Spleen (tissue), 11 donors: Measurements from ENCODE around the gene GLUL. TPM values are rescaled to one million over a fixed set of nuclear protein-coding genes. Genes with fewer than 3 reads are reported as not detected.

Source experiments
- DNase-seq: peaks from one replicate; pipeline ENCODE4 v3.0.0-alpha.2; 2020
- H3K27ac ChIP-seq, 8 donors: fragments of 200-600 bp; sonication (generic) in 7 of 8; 1 replicate in 4 of 8; 2 replicates in 4 of 8; pipeline versions ENCODE4 v1.5.0 to v1.8.0; 2016 to 2021; ENCODE audit warnings: inconsistent platforms in 4 of 8, mild to moderate bottlenecking in 4 of 8, moderate library complexity in 1 of 8
- H3K27me3 ChIP-seq, 7 donors: fragments of 200-600 bp; sonication (generic) in 6 of 7; replicated peaks in 1 of 7; 1 replicate in 4 of 7; 2 replicates in 3 of 7; pipeline versions ENCODE4 v1.5.0 to v1.8.0; 2016 to 2021; ENCODE audit warnings: inconsistent platforms in 3 of 7, mild to moderate bottlenecking in 1 of 7
- H3K36me3 ChIP-seq, 6 donors: fragments of 200-600 bp; sonication (generic) in 5 of 6; 1 replicate in 4 of 6; 2 replicates in 2 of 6; pipeline versions ENCODE4 v1.5.0 to v1.8.0; 2016 to 2021; ENCODE audit warnings: inconsistent platforms in 2 of 6
- H3K4me1 ChIP-seq, 6 donors: fragments of 200-600 bp; sonication (generic) in 5 of 6; 1 replicate in 3 of 6; 2 replicates in 3 of 6; pipeline versions ENCODE4 v1.5.0 to v1.8.0; 2016 to 2021; ENCODE audit warnings: inconsistent platforms in 3 of 6
- H3K4me3 ChIP-seq, 8 donors: fragments of 200-600 bp; sonication (generic) in 7 of 8; 1 replicate in 4 of 8; 2 replicates in 4 of 8; pipeline versions ENCODE4 v1.5.0 to v1.8.0; 2016 to 2021; ENCODE audit warnings: inconsistent platforms in 4 of 8, mild to moderate bottlenecking in 4 of 8, moderate library complexity in 2 of 8
- H3K9me3 ChIP-seq, 8 donors: fragments of 200-600 bp; sonication (generic) in 7 of 8; 1 replicate in 4 of 8; 2 replicates in 4 of 8; pipeline versions ENCODE4 v1.5.0 to v1.8.0; 2016 to 2021; ENCODE audit warnings: inconsistent platforms in 4 of 8
- POLR2A ChIP-seq, 3 donors: fragments of 450-650 bp; IDR thresholded peaks; one replicate each; pipeline ENCODE4 v1.5.1; 2017; ENCODE audit warnings: antibody characterized with exemption in 3 of 3, mild to moderate bottlenecking in 1 of 3
- POLR2AphosphoS5 ChIP-seq, 3 donors: sonication (generic); formaldehyde crosslinking; IDR thresholded peaks; one replicate each; pipeline ENCODE4 v1.5.1; 2017; ENCODE audit warnings: antibody characterized with exemption in 3 of 3
- WGBS, 5 donors: extraction: QIAGEN DNeasy Blood & Tissue Kit in 3 of 5; methylation state at CpG; one replicate each; pipeline versions ENCODE4 v1.1.5 to v1.1.7; 2013 to 2018; 5-methylcytosine and 5-hydroxymethylcytosine counted together
- intact Hi-C: fragments of 100-400 bp; cut with DNase I; formaldehyde crosslinking; loops from one replicate; pipeline ENCODE4 v1.15.0; 2023; ENCODE audit warnings: low total_unique reads
- polyA plus RNA-seq, 3 donors: library from polyadenylated mRNA; stranded (reverse); fragments of 200-250 nt; gene quantifications; one replicate each; pipeline ENCODE4 v1.2.1, GENCODE V29; 2013
- total RNA-seq, 7 donors: library from RNA; depleted of rRNA in 3 of 7; stranded (reverse); fragments of >200 nt in 3 of 7; fragmentation: NEBNext Ultra II Directional in 4 of 7; extraction: Animal tissue kit (Norgen Biotek cat#: 25700) in 4 of 7; gene quantifications; one replicate each; pipeline versions ENCODE4 v1.1.0 to v1.2.1, GENCODE V29; 2016 to 2021
- TF ChIP-seq, protein P1 (sequence below), 11 experiments: fragments of 200-600 bp in 7 of 11; fragments of 450-650 bp in 4 of 11; sonication (generic) in 4 of 11; IDR thresholded peaks in 8 of 11; conservative IDR thresholded peaks in 3 of 11; 1 replicate in 7 of 11; 2 replicates in 4 of 11; pipeline versions ENCODE4 v1.4.0 to v1.8.0; 2016 to 2021; ENCODE audit warnings: antibody characterized with exemption in 11 of 11, inconsistent platforms in 4 of 11, mild to moderate bottlenecking in 1 of 11
- donor health status: healthy with polysubstance abuse.
- donor health status: DM: no; HTN: no; CAD: no; lungs with moderate emphysema.
- donor health status: DM: no; HTN: no; CAD: no.
- donor health status: Bipolar disorder and iron deficiency.
- donor health status: healthy.
- donor health status: DM: no; HTN: no; CAD: no.
- donor health status: DM: yes; HTN: yes; CAD: no.

GLUL gene
- total and polyA plus RNA-seq, 10 donors, result 113 to 2,370 (median 1,240) TPM

DNA sequence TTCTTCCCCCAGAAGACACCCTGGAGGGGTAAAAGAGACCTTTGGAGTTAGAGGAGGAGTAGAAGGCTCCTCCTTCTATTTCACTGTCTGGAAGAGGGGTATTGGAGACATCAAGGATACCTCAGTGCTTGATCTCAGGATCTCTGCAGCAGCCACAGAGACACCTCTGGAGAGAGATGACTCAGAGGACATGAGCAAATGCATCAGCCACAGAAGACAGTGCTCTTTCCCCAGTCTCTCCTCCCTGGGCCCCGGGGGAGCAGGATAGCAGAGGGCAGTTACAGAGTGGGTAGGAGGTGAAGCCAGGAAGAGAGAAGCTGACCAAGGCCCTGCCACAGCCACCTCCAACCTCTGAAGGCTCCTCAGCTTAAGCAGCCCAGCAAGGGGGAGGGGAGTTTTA is 24.2 kb upstream of the GLUL start:
- Histone ChIP-seq H3K27me3 (peaks cover 0 to 27% (median 0%) of the 10 kb centered on the region in 7 donors), H3K36me3 (no peaks in the 10 kb centered on the region), H3K4me3 (no peak overlapping the region), H3K4me1 (no peaks in the 10 kb centered on the region), H3K9me3 (no peaks in the 10 kb centered on the region), H3K27ac (no peak overlapping the region)
- DNase-seq, result no peak
- WGBS, 5 donors, result 41 to 79% (median 73%) methylated on average over 1 of the region's 1 CpG
- intact Hi-C loops, result no loop called here
- TF ChIP-seq POLR2AphosphoS5 (IDR thresholded peaks at IDR 0.05) (no peak), POLR2A (IDR thresholded peaks at IDR 0.05) (no peak)
- TF ChIP-seq, protein P1, sequence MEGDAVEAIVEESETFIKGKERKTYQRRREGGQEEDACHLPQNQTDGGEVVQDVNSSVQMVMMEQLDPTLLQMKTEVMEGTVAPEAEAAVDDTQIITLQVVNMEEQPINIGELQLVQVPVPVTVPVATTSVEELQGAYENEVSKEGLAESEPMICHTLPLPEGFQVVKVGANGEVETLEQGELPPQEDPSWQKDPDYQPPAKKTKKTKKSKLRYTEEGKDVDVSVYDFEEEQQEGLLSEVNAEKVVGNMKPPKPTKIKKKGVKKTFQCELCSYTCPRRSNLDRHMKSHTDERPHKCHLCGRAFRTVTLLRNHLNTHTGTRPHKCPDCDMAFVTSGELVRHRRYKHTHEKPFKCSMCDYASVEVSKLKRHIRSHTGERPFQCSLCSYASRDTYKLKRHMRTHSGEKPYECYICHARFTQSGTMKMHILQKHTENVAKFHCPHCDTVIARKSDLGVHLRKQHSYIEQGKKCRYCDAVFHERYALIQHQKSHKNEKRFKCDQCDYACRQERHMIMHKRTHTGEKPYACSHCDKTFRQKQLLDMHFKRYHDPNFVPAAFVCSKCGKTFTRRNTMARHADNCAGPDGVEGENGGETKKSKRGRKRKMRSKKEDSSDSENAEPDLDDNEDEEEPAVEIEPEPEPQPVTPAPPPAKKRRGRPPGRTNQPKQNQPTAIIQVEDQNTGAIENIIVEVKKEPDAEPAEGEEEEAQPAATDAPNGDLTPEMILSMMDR (IDR thresholded peaks at IDR 0.05 in 8 of 11, conservative IDR thresholded peaks at IDR 0.05 in 3 of 11), result no peak

DNA sequence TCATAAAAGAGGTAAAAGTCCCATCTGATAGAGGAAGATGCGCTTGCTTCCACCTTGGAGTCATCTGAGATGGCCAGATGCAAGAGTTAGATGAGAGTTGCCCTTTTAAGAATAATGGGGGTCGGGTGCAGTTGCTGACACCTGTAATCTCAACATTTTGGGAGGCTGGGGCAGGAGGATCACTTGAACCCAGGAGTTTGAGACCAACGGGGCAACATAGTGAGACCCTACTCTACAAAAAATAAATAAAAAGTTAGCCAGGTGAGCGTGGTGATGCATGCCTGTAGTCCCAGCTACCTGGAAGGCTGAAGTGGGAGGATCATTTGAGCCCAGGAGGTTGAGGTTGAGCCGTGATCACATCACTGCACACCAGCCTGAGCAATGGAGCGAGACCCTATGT is 22.4 kb upstream of the GLUL start:
- no peaks in the 10 kb centered on the region for H3K4me1 ChIP-seq
- peaks cover 0 to 30% (median 0%) of the 10 kb centered on the region in 7 donors for H3K27me3 ChIP-seq
- H3K36me3 ChIP-seq, result no peaks in the 10 kb centered on the region
- H3K4me3 ChIP-seq, result no peak overlapping the region
- H3K9me3 ChIP-seq, result no peaks in the 10 kb centered on the region
- TF ChIP-seq POLR2A (IDR thresholded peaks at IDR 0.05) (no peak), POLR2AphosphoS5 (IDR thresholded peaks at IDR 0.05) (no peak)
- TF ChIP-seq, protein P1 (IDR thresholded peaks at IDR 0.05 in 8 of 11, conservative IDR thresholded peaks at IDR 0.05 in 3 of 11), result no peak
- no peak for DNase-seq
- intact Hi-C loops, result no loop called here
- 81 to 86% (median 83%) methylated on average over 6 of the region's 6 CpGs for WGBS, 5 donors
- no peak overlapping the region for H3K27ac ChIP-seq

DNA sequence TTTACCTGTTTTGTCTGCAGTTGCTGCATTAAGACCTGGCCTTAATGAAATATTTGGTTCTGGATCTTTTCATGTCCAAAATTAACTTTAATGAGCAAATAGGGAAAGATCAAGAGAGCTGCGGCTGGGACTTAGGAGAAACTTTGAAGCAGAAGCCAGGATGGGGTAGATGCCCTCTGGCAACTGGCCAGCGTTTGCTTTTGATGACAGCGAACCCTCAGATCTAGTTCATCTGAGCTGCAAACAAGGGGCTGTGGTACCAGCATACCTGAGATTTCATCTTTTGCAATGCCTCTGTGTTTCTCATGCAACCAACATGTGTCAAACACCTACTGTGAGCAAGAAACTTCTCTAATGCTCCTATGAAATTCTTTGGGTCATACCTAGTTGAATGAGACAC is 21.9 kb upstream of the GLUL start:
- H3K4me1 ChIP-seq, result no peaks in the 10 kb centered on the region
- H3K27me3 ChIP-seq, result peaks cover 0 to 35% (median 0%) of the 10 kb centered on the region in 7 donors
- intact Hi-C loops, result no loop called here
- DNase-seq, result no peak
- TF ChIP-seq POLR2A (IDR thresholded peaks at IDR 0.05) (no peak), POLR2AphosphoS5 (IDR thresholded peaks at IDR 0.05) (no peak)
- H3K27ac ChIP-seq, result no peak overlapping the region
- 89 to 96% (median 94%) methylated on average over 3 of the region's 3 CpGs for WGBS, 5 donors
- H3K9me3 ChIP-seq, result no peaks in the 10 kb centered on the region
- no peaks in the 10 kb centered on the region for H3K36me3 ChIP-seq
- H3K4me3 ChIP-seq, result no peak overlapping the region

DNA sequence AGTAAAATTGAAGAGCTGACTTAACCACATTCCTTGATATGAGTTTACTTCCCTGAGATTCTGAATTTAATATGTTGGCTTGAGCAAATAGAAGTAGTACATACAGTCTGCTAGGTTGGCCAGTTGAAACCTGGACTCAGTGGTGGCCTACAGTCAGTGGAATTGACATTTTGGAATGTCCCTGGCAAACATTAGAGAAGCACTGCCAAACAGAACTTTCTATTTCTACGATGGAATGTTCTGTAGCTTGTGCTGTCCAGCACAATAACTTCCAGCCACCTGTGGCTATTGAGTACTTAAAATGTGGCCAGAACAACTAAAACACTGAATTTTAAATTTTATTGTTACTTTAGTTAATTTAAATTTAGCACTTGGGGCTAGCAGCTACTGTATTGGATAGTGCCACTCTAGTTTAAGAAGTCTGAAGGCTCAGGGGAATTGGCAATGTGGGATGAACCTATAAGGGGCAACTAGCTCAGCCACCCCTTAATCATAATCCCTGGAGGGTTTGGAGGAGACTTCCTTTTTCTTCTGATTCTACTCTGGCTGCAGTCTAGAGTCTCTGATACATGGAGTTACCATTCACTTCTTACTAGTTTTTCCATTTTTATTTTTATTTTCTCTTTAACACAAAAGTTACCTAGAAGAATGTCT is 19.2 kb upstream of the GLUL start:
- intact Hi-C loops, result no loop called here
- Histone ChIP-seq H3K4me3 (no peak overlapping the region), H3K27me3 (peaks cover 0 to 41% (median 0%) of the 10 kb centered on the region in 7 donors), H3K9me3 (peaks cover 0 to 5% (median 0%) of the 10 kb centered on the region in 8 donors), H3K27ac (no peak overlapping the region), H3K4me1 (no peaks in the 10 kb centered on the region), H3K36me3 (no peaks in the 10 kb centered on the region)
- TF ChIP-seq, protein P1 (IDR thresholded peaks at IDR 0.05 in 8 of 11, conservative IDR thresholded peaks at IDR 0.05 in 3 of 11), result no peak
- TF ChIP-seq POLR2AphosphoS5 (IDR thresholded peaks at IDR 0.05) (no peak), POLR2A (IDR thresholded peaks at IDR 0.05) (no peak)
- WGBS, 5 donors, result 77 to 95% (median 82%) methylated on average over 1 of the region's 1 CpG
- DNase-seq, result no peak
